SW 1271 (cell line): ENCODE data around the gene SFMBT2.
A peak's percentile ranks its signal among the peaks of the same experiment; 100 is the strongest.

Source experiments
- DNase-seq, 2 experiments: peaks; one replicate each; lab custom pipeline; 2025; lab: John Stamatoyannopoulos, UW

The SFMBT2 gene

GRCh38 chr10:7410862-7411670 lies at the start of gene SFMBT2:
Gene SFMBT2, minus strand, starts transcription at chr10:7411034. Its CDS starts 29,136 bp downstream, at chr10:7381898.
- DNase-seq, result peak; percentile 5 to 17

- no peak for DNase-seq
These were observed 49.2 kb upstream of the SFMBT2 start for GRCh38 chr10:7460006-7460405.

- no peak for DNase-seq
These were observed 47.7 kb upstream of the SFMBT2 start for GRCh38 chr10:7458556-7458955.

GRCh38 chr10:7457478-7458316 lies 46.9 kb upstream of the SFMBT2 start:
- DNase-seq, result no peak

- DNase-seq, result no peak
These were observed 38.3 kb upstream of the SFMBT2 start for GRCh38 chr10:7449063-7449695.

- no peak for DNase-seq
These were observed 34.8 kb upstream of the SFMBT2 start for GRCh38 chr10:7445474-7446185.

- no peak for DNase-seq
These were observed 33.8 kb upstream of the SFMBT2 start for GRCh38 chr10:7444551-7445121.

GRCh38 chr10:7443036-7443435 lies 32.2 kb upstream of the SFMBT2 start:
- DNase-seq, result no peak

GRCh38 chr10:7441403-7442147 lies 30.7 kb upstream of the SFMBT2 start:
- no peak for DNase-seq

GRCh38 chr10:7439696-7440095 lies 28.9 kb upstream of the SFMBT2 start:
- no peak for DNase-seq

GRCh38 chr10:7438196-7438986 lies 27.6 kb upstream of the SFMBT2 start:
- no peak for DNase-seq

- no peak for DNase-seq
These were observed 25.8 kb upstream of the SFMBT2 start for GRCh38 chr10:7436490-7437100.

GRCh38 chr10:7435674-7436073 lies 24.8 kb upstream of the SFMBT2 start:
- no peak for DNase-seq

- DNase-seq, result no peak
These were observed 23.5 kb upstream of the SFMBT2 start for GRCh38 chr10:7434378-7434777.

- no peak for DNase-seq
These were observed 23.0 kb upstream of the SFMBT2 start for GRCh38 chr10:7433861-7434260.

GRCh38 chr10:7432884-7433726 lies 22.3 kb upstream of the SFMBT2 start:
- DNase-seq, result no peak

GRCh38 chr10:7428673-7429350 lies 18.0 kb upstream of the SFMBT2 start:
- DNase-seq, result no peak

- no peak for DNase-seq
These were observed 15.5 kb upstream of the SFMBT2 start for GRCh38 chr10:7426349-7426748.
